ENCODE data around the gene ATP8A2. TPM values are rescaled to one million over a fixed set of nuclear protein-coding genes. Genes with fewer than 3 reads are reported as not detected.

The ATP8A2 gene
- total and polyA plus RNA-seq, 2 of the 8 experiments (the other 6 are each of a cell fraction or from before 2014, with no cell fraction given) = 2.4 to 8.3 TPM

- Histone ChIP-seq H2AFZ (ENCODE audit: low read length) (no peak overlapping the region), H2BK15ac (ENCODE audit: low read length) (no peak overlapping the region), H3K4me2 (ENCODE audit: insufficient read depth in 1 of 2, low read depth in 2 of 2, low read length in 2 of 2) (no peak overlapping the region), H3K14ac (ENCODE audit: insufficient read length) (no peak overlapping the region), H2BK120ac (replicated peaks; ENCODE audit: low read depth, low read length) (no peak overlapping the region), H4K5ac (ENCODE audit: insufficient read length, low read depth, low read length) (no peak overlapping the region), H2BK5ac (ENCODE audit: low read depth, low read length) (no peak overlapping the region), H2AK5ac (ENCODE audit: low read depth, low read length) (no peak overlapping the region), H3K23me2 (ENCODE audit: low read depth, low read length) (no peaks in the 10 kb centered on the region), H3K27ac (ENCODE audit: low read depth, low read length) (no peak overlapping the region), H4K20me1 (replicated peaks in 1 of 2; ENCODE audit: control insufficient read depth in 1 of 2, insufficient read depth in 2 of 2, low read length in 2 of 2) (no peaks in the 10 kb centered on the region), H3K9ac (replicated peaks in 1 of 4; ENCODE audit: extremely low read depth in 1 of 4, low read depth in 3 of 4, low read length in 3 of 4) (no peak overlapping the region), H3K4ac (replicated peaks; ENCODE audit: insufficient read length, low read depth, low read length) (no peak overlapping the region), H3K36me3 (ENCODE audit: control insufficient read depth in 2 of 4, insufficient read depth in 4 of 4, low read length in 3 of 4) (no peaks in the 10 kb centered on the region), H3K79me2 (ENCODE audit: control insufficient read depth in 1 of 2, insufficient read depth in 2 of 2, low read length in 2 of 2) (no peaks in the 10 kb centered on the region), H4K8ac (ENCODE audit: extremely low read depth, insufficient read depth, low read length) (no peak overlapping the region), H3K23ac (ENCODE audit: insufficient read length) (no peak overlapping the region), H3K4me3 (ENCODE audit: extremely low read depth in 1 of 4, insufficient read depth in 2 of 4, low read depth in 3 of 4, low read length in 4 of 4) (no peak overlapping the region), H3K4me1 (replicated peaks in 1 of 4; ENCODE audit: control insufficient read depth in 3 of 4, insufficient read depth in 4 of 4, low read length in 3 of 4) (no peaks in the 10 kb centered on the region; a peak in 1 of 7 replicates), H4K91ac (replicated peaks; ENCODE audit: insufficient read length, low read length) (no peak overlapping the region), H3K79me1 (ENCODE audit: low read depth, low read length) (no peaks in the 10 kb centered on the region), H2BK12ac (ENCODE audit: low read depth, low read length) (no peak overlapping the region), H3K9me3 (ENCODE audit: insufficient read depth in 2 of 2, low read depth in 1 of 2, low read length in 1 of 2) (no peaks in the 10 kb centered on the region), H2BK20ac (ENCODE audit: low read length) (no peak overlapping the region), H3K56ac (replicated peaks; ENCODE audit: insufficient read length, low read depth, low read length) (no peak overlapping the region), H3K18ac (ENCODE audit: extremely low read depth, low read length) (no peak overlapping the region), H3K27me3 (replicated peaks in 1 of 4; ENCODE audit: control insufficient read depth in 3 of 4, extremely low read depth in 1 of 4, insufficient read depth in 3 of 4, low read length in 3 of 4) (no peaks in the 10 kb centered on the region)
- 85% methylated on average over 9 of the region's 9 CpGs; no CpG with 5 or more reads in 1 of the 2 experiments for WGBS, 2 experiments (ENCODE audit: extremely low coverage in 1 of 2, insufficient coverage in 1 of 2, insufficient read length in 1 of 2, insufficient replicate concordance in 2 of 2, low coverage in 1 of 2, low lambda C conversion rate in 2 of 2, missing lambda C conversion rate in 1 of 2)
- TF ChIP-seq NRF1 (IDR thresholded peaks at IDR 0.05; ENCODE audit: low read depth, low read length) = no peak
- no peak for TF ChIP-seq MAX (IDR thresholded peaks at IDR 0.05)
- TF ChIP-seq JUND (IDR thresholded peaks at IDR 0.05; ENCODE audit: low read length) = no peak
- ChIA-PET POLR2A (ENCODE audit: partially characterized antibody) (no interaction called here), CTCF (ENCODE audit: partially characterized antibody) (interaction anchor here (0.8 to 1.8 kb wide), 3 partner anchors 9 to 15 kb away, joined by 3 to 6 read pairs (median 4); no protein-coding TSS in a partner anchor)
- DNase-seq (ENCODE audit: low read depth in 1 of 2, low spot score in 2 of 2) (no peak), FAIRE-seq (no peak)
Observed at GRCh38 chr13:25686831-25687470, 315.2 kb downstream of the ATP8A2 start.

Measured in H1 (cell line).